HepG2 (cell line): Measurements from ENCODE around the gene SALL2. TPM values are rescaled to one million over a fixed set of nuclear protein-coding genes. Genes with fewer than 3 reads are reported as not detected.

Experiments used
- AKAP8 ChIP-seq: sonication (generic); formaldehyde crosslinking; IDR thresholded peaks from 2 replicates; pipeline ENCODE4 v1.5.1; 2020; ENCODE audit warnings: mild to moderate bottlenecking, missing genetic modification reagents
- FIP1L1 ChIP-seq: fragments of 200-400 bp; formaldehyde crosslinking; IDR thresholded peaks from 2 replicates; pipeline ENCODE4 v1.6.1; 2018; ENCODE audit warnings: low read depth, mild to moderate bottlenecking, low read length, moderate library complexity, borderline replicate concordance; ENCODE audit not compliant: insufficient read depth
- FOXK2 ChIP-seq: fragments of 450-650 bp; IDR thresholded peaks from 2 replicates; pipeline ENCODE4 v1.6.1; 2016
- GABPA ChIP-seq, 2 experiments: IDR thresholded peaks; 2 replicates each; pipeline ENCODE4 v1.6.1; 2011 to 2016; ENCODE audit warnings: low read depth in 2 of 2, low read length in 1 of 2, missing biosample characterization in 1 of 2, missing genetic modification characterization in 1 of 2
- HDAC2 ChIP-seq: sonication (generic); formaldehyde crosslinking; IDR thresholded peaks from 2 replicates; pipeline ENCODE4 v1.4.0; 2020; ENCODE audit warnings: missing genetic modification reagents
- HOXA9 ChIP-seq: sonication (generic); formaldehyde crosslinking; IDR thresholded peaks from 2 replicates; pipeline ENCODE4 v1.8.1; 2022; ENCODE audit warnings: missing genetic modification reagents, mild to moderate bottlenecking, moderate library complexity, borderline replicate concordance
- IKZF4 ChIP-seq: sonication (generic); formaldehyde crosslinking; IDR thresholded peaks from 2 replicates; pipeline ENCODE4 v1.5.1; 2020; ENCODE audit warnings: borderline replicate concordance, mild to moderate bottlenecking, low read depth, missing genetic modification reagents; ENCODE audit errors: not compliant biosample characterization
- POLR2AphosphoS5 ChIP-seq: IDR thresholded peaks from 2 replicates; pipeline ENCODE4 v1.6.1; 2012; ENCODE audit warnings: low read depth, low read length
- POLR2G ChIP-seq: fragments of 200-400 bp; formaldehyde crosslinking; IDR thresholded peaks from 2 replicates; pipeline ENCODE4 v1.6.1; 2018; ENCODE audit warnings: mild to moderate bottlenecking, low read depth, low read length, moderate library complexity
- RARA ChIP-seq: IDR thresholded peaks from 2 replicates; pipeline ENCODE4 v1.6.1; 2016; ENCODE audit warnings: missing genetic modification reagents, missing compliant biosample characterization
- SOX13 ChIP-seq, 3 experiments: fragments of 450-650 bp in 1 of 3; sonication (generic) in 1 of 3; formaldehyde crosslinking in 1 of 3; IDR thresholded peaks in 2 of 3; conservative IDR thresholded peaks in 1 of 3; 2 replicates each; pipeline versions ENCODE4 v1.5.0 to v1.6.1; 2016 to 2020; ENCODE audit warnings: antibody characterized with exemption in 1 of 3, mild to moderate bottlenecking in 1 of 3, missing compliant biosample characterization in 1 of 3, missing genetic modification reagents in 1 of 3, moderate library complexity in 1 of 3
- SP1 ChIP-seq, 2 experiments: fragments of 450-650 bp in 1 of 2; sonication (generic) in 1 of 2; formaldehyde crosslinking in 1 of 2; IDR thresholded peaks; 2 replicates each; pipeline versions ENCODE4 v1.4.0 to v1.6.1; 2016 to 2020; ENCODE audit warnings: missing genetic modification reagents in 1 of 2
- ZMAT3 ChIP-seq: sonication (generic); formaldehyde crosslinking; conservative IDR thresholded peaks from 2 replicates; pipeline ENCODE4 v1.7.0; 2021; ENCODE audit warnings: missing genetic modification reagents
- ZNF121 ChIP-seq: sonication (generic); formaldehyde crosslinking; IDR thresholded peaks from 2 replicates; pipeline ENCODE4 v1.5.0; 2020; ENCODE audit warnings: mild to moderate bottlenecking, missing genetic modification reagents
- ZNF234 ChIP-seq: sonication (generic); formaldehyde crosslinking; conservative IDR thresholded peaks from 2 replicates; pipeline ENCODE4 v1.5.1; 2020; ENCODE audit warnings: mild to moderate bottlenecking, missing genetic modification reagents
- ZNF33A ChIP-seq: sonication (generic); formaldehyde crosslinking; IDR thresholded peaks from 2 replicates; pipeline ENCODE4 v1.5.1; 2020; ENCODE audit warnings: missing genetic modification reagents, mild to moderate bottlenecking, moderate library complexity, borderline replicate concordance
- ZNF646 ChIP-seq: sonication (generic); formaldehyde crosslinking; IDR thresholded peaks from 2 replicates; pipeline ENCODE4 v1.9.0; 2021; ENCODE audit warnings: mild to moderate bottlenecking, missing genetic modification reagents
- polyA plus RNA-seq, 8 experiments: library from polyadenylated mRNA; depleted of rRNA in 3 of 8; stranded (reverse) in 7 of 8; unstranded in 1 of 8; fragments of >200 nt; fragmentation: Illumina TruSeq in 4 of 8; extraction: Trizol in 4 of 8; gene quantifications; 2 replicates each; pipeline versions ENCODE4 v1.2.1 to v1.2.3, GENCODE V29; 2011 to 2016; ENCODE audit warnings: low read depth in 4 of 8, missing spikeins in 1 of 8, mixed read lengths in 1 of 8; ENCODE audit not compliant: insufficient read depth in 1 of 8
- total RNA-seq, 5 experiments: library from RNA; depleted of rRNA; stranded (reverse); fragments of >200 nt; fragmentation: Illumina TruSeq; extraction: Trizol; gene quantifications; 2 replicates each; pipeline ENCODE4 v1.2.3, GENCODE V29; 2016; ENCODE audit warnings: low read depth in 1 of 5
- TF ChIP-seq, protein P1 (sequence below): IDR thresholded peaks from 2 replicates; pipeline ENCODE4 v1.6.1; 2016; ENCODE audit warnings: low read depth

SALL2 gene
- total and polyA plus RNA-seq, 2 of the 13 experiments (the other 11 are each of a cell fraction or from before 2014, with no cell fraction given), result 4.9 to 5.8 TPM

- TF ChIP-seq ZNF646 (CRISPR knock-in tag) (no peak), ZNF234 (CRISPR knock-in tag) (no peak), ZNF33A (CRISPR knock-in tag) (no peak), FIP1L1 (0 out of 2 replicates have a peak, but pooled peaks have one; percentile 16), SP1 (IDR thresholded peaks at IDR 0.05) (no peak), SP1 (CRISPR knock-in tag; IDR thresholded peaks at IDR 0.05) (peak; percentile 60; the same call in 1 of the 2 replicates), RARA (CRISPR knock-in tag) (peak; percentile 90), POLR2AphosphoS5 (peak; percentile 95), ZNF121 (CRISPR knock-in tag) (0 out of 2 replicates have a peak, but pooled peaks have one; percentile 35), IKZF4 (CRISPR knock-in tag) (peak; percentile 96), HDAC2 (CRISPR knock-in tag) (peak; percentile 83), HOXA9 (no peak), POLR2G (peak; percentile 97), SOX13 (IDR thresholded peaks at IDR 0.05) (no peak), SOX13 (CRISPR knock-in tag; conservative IDR thresholded peaks at IDR 0.05 in 1 of 2, IDR thresholded peaks at IDR 0.05 in 1 of 2) (peak in 1 of 2 experiments; percentile 65; a peak in 2 of 4 replicates), FOXK2 (peak; percentile 97), ZMAT3 (CRISPR knock-in tag) (peak; percentile 93), GABPA (IDR thresholded peaks at IDR 0.05; ENCODE audit: low read depth, low read length) (peak; percentile 90), GABPA (CRISPR knock-in tag; IDR thresholded peaks at IDR 0.05; ENCODE audit: low read depth) (peak; percentile 99), AKAP8 (no peak)
- TF ChIP-seq, protein P1, sequence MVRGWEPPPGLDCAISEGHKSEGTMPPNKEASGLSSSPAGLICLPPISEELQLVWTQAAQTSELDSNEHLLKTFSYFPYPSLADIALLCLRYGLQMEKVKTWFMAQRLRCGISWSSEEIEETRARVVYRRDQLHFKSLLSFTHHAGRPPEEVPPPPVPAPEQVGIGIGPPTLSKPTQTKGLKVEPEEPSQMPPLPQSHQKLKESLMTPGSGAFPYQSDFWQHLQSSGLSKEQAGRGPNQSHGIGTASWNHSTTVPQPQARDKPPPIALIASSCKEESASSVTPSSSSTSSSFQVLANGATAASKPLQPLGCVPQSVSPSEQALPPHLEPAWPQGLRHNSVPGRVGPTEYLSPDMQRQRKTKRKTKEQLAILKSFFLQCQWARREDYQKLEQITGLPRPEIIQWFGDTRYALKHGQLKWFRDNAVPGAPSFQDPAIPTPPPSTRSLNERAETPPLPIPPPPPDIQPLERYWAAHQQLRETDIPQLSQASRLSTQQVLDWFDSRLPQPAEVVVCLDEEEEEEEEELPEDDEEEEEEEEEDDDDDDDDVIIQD (CRISPR knock-in tag), result peak; percentile 83
Measured at GRCh38 chr14:21510735-21511657, 15.2 kb downstream of the SALL2 start, which contains the start of gene METTL3 (continued).
